IPS-18c (cell line): ENCODE data around the gene SFXN1.

Experiments
- H3K4me3 ChIP-seq: 2 replicates; pipeline ENCODE4 v1.7.0; 2013; ENCODE audit warnings: low read depth, mild to moderate bottlenecking, low read length, moderate library complexity; ENCODE audit not compliant: insufficient read depth
- H3K9me3 ChIP-seq: one replicate; pipeline ENCODE4 v1.6.1; 2013; ENCODE audit warnings: mild to moderate bottlenecking, low read length, moderate library complexity; ENCODE audit not compliant: control insufficient read depth, insufficient read depth

The SFXN1 gene

DNA sequence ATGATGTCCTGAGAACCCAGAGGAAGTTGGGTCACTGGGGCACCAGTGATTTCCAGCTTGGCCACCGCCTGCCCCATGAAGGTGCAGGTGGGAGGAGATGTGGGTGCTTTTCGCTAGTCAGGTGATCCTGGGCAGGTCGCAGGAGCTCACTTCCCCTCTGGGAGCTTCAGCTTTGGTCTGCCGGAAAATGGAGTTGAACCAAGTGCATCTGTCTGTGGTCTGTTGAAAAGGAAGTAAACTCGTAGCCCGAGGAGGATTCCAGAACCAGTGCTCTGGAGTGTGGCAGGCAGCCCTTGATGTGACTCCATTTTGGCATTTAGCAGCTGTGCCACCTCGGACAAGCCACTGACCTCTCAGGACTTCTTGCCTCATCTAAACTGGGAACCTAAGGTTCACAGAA is 97.7 kb downstream of the SFXN1 start:
- Histone ChIP-seq H3K4me3 (no peak overlapping the region), H3K9me3 (no peaks in the 10 kb centered on the region)

DNA sequence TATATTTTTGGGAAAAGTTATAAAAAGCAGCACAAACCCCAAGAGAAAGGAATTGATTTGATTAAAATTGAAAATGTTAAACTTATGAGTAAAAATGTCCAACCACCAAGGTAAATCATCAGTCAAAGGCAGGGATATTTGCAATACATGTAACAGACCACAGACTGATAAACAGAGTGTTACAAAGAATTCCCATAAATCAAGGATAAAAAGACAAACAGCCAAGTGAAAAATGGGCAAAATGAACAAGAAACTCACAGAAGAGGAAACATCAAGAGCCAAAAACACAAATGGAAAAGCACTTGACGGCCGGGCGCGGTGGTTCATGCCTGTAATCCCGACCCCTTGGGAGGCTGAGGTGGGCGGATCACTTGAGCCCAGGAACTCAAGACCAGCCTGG is 98.2 kb downstream of the SFXN1 start:
- H3K4me3 ChIP-seq: no peak overlapping the region
- H3K9me3 ChIP-seq: no peaks in the 10 kb centered on the region
